Stomach (tissue), 9 donors: ENCODE measurements around the gene RNASE7. TPM values are rescaled to one million over a fixed set of nuclear protein-coding genes. Genes with fewer than 3 reads are reported as not detected.

Experiments
- DNase-seq, 2 donors: peaks; one replicate each; pipeline versions ENCODE4 v3.0.0 to v3.0.0-alpha.2; 2013 to 2019
- H3K27ac ChIP-seq, 5 donors: fragments of 200-600 bp in 4 of 5; sonication (generic) in 4 of 5; one replicate each; pipeline ENCODE4 v1.5.1; 2013 to 2019; ENCODE audit warnings: mild to moderate bottlenecking in 1 of 5, moderate library complexity in 1 of 5
- H3K27me3 ChIP-seq, 3 donors: fragments of 200-600 bp; sonication (generic); one replicate each; pipeline ENCODE4 v1.5.1; 2017 to 2019; ENCODE audit warnings: mixed run types in 1 of 3
- H3K36me3 ChIP-seq, 4 donors: fragments of 200-600 bp; sonication (generic); 1 replicate in 3 of 4; 2 replicates in 1 of 4; pipeline ENCODE4 v1.5.1; 2016 to 2019
- H3K4me1 ChIP-seq, 4 donors: fragments of 200-600 bp; sonication (generic); one replicate each; pipeline ENCODE4 v1.5.1; 2016 to 2019
- H3K4me3 ChIP-seq, 4 donors: fragments of 200-600 bp; sonication (generic) in 3 of 4; one replicate each; pipeline ENCODE4 v1.5.1; 2016 to 2019; ENCODE audit warnings: mild to moderate bottlenecking in 1 of 4
- H3K9me3 ChIP-seq, 4 donors: fragments of 200-600 bp; sonication (generic); one replicate each; pipeline ENCODE4 v1.5.1; 2016 to 2019
- CTCF ChIP-seq, 7 experiments: fragments of 450-650 bp in 4 of 7; fragments of 200-600 bp in 3 of 7; sonication (generic) in 3 of 7; IDR thresholded peaks; one replicate each; pipeline ENCODE4 v1.5.1; 2016 to 2019; ENCODE audit warnings: antibody characterized with exemption in 7 of 7, control low read depth in 2 of 7, mild to moderate bottlenecking in 1 of 7
- EP300 ChIP-seq: sonication (generic); formaldehyde crosslinking; IDR thresholded peaks from one replicate; pipeline ENCODE4 v1.6.1; 2017; ENCODE audit warnings: antibody characterized with exemption
- POLR2A ChIP-seq, 4 donors: fragments of 450-650 bp; IDR thresholded peaks; one replicate each; pipeline ENCODE4 v1.6.1; 2016; ENCODE audit warnings: antibody characterized with exemption in 4 of 4, control low read depth in 2 of 4, mild to moderate bottlenecking in 1 of 4, moderate library complexity in 1 of 4
- POLR2AphosphoS5 ChIP-seq, 3 donors: sonication (generic); formaldehyde crosslinking; IDR thresholded peaks; one replicate each; pipeline ENCODE4 v1.6.1; 2016; ENCODE audit warnings: antibody characterized with exemption in 3 of 3
- WGBS, 5 donors: extraction: QIAGEN DNeasy Blood & Tissue Kit in 3 of 5; methylation state at CpG; one replicate each; pipeline versions ENCODE4 v1.1.5 to v1.1.7; 2013 to 2018; 5-methylcytosine and 5-hydroxymethylcytosine counted together
- intact Hi-C: fragments of 100-400 bp; cut with DNase I; formaldehyde crosslinking; loops from one replicate; pipeline ENCODE4 v1.15.1; 2023; ENCODE audit warnings: low total_unique reads
- polyA plus RNA-seq, 3 donors: library from polyadenylated mRNA; stranded (reverse); fragments of 200-250 nt; gene quantifications; one replicate each; pipeline ENCODE4 v1.2.3, GENCODE V29; 2013
- total RNA-seq, 5 donors: library from RNA; depleted of rRNA; stranded (reverse); fragments of >200 nt; gene quantifications; one replicate each; pipeline versions ENCODE4 v1.1.0 to v1.2.3, GENCODE V29; 2014 to 2016
- donor health status: healthy with polysubstance abuse.
- donor health status: Bipolar disorder and iron deficiency.
- donor health status: healthy.

RNASE7 gene
- total and polyA plus RNA-seq, 8 donors = 0.58 to 2.6 TPM; not detected in 6

GRCh38 chr14:21091821-21092272, 49.7 kb downstream of the RNASE7 start:
- no peaks in the 10 kb centered on the region for H3K27me3 ChIP-seq
- H3K36me3 ChIP-seq = peaks cover 14 to 59% (median 54%) of the 10 kb centered on the region in 4 donors
- peak overlapping the region in 2 of 5 donors; percentile 34 to 56 for H3K27ac ChIP-seq

GRCh38 chr14:21092273-21093011, 50.3 kb downstream of the RNASE7 start:
- Histone ChIP-seq H3K4me3 (peak overlapping the region in 1 of 4 donors; percentile 13), H3K9me3 (no peaks in the 10 kb centered on the region), H3K36me3 (peaks cover 14 to 55% (median 51%) of the 10 kb centered on the region in 4 donors), H3K27me3 (no peaks in the 10 kb centered on the region), H3K4me1 (peaks cover 5 to 63% (median 28%) of the 10 kb centered on the region in 4 donors), H3K27ac (peak overlapping the region in 2 of 5 donors; percentile 34 to 56)
- DNase-seq = peak; percentile 90 to 94
- WGBS, 5 donors = 46 to 63% (median 47%) methylated on average over 29 to 59 of the region's 59 CpGs
- intact Hi-C loops = no loop called here
- no peak for TF ChIP-seq POLR2A (IDR thresholded peaks at IDR 0.05)
- no peak for TF ChIP-seq EP300
- peak; percentile 26 to 80 (median 37) for TF ChIP-seq POLR2AphosphoS5 (IDR thresholded peaks at IDR 0.05)
- peak in 6 of 7 experiments; percentile 89 to 100 (median 100) for TF ChIP-seq CTCF (IDR thresholded peaks at IDR 0.05)

More at GRCh38 chr14:21091821-21092272, 49.7 kb downstream of the RNASE7 start:
- intact Hi-C loops = no loop called here
- Histone ChIP-seq H3K4me3 (peak overlapping the region in 1 of 4 donors; percentile 13), H3K4me1 (peaks cover 0 to 63% (median 25%) of the 10 kb centered on the region in 4 donors), H3K9me3 (no peaks in the 10 kb centered on the region)
- TF ChIP-seq POLR2AphosphoS5 (IDR thresholded peaks at IDR 0.05) (no peak), CTCF (IDR thresholded peaks at IDR 0.05) (no peak), POLR2A (IDR thresholded peaks at IDR 0.05) (no peak), EP300 (no peak)
- DNase-seq = no peak
- WGBS, 5 donors = 89 to 94% (median 91%) methylated on average over 28 to 42 of the region's 42 CpGs

- H3K9me3 ChIP-seq = no peaks in the 10 kb centered on the region
- intact Hi-C loops = no loop called here
- TF ChIP-seq POLR2A (IDR thresholded peaks at IDR 0.05) (no peak), EP300 (no peak)
- H3K27ac ChIP-seq = peak overlapping the region in 1 of 5 donors; percentile 34
- H3K36me3 ChIP-seq = peaks cover 14 to 55% (median 45%) of the 10 kb centered on the region in 4 donors
- DNase-seq = no peak
- H3K27me3 ChIP-seq = no peaks in the 10 kb centered on the region
- no peak overlapping the region for H3K4me3 ChIP-seq
- 83 to 88% (median 85%) methylated on average over 36 of the region's 36 CpGs for WGBS, 5 donors
- H3K4me1 ChIP-seq = peaks cover 9 to 62% (median 31%) of the 10 kb centered on the region in 4 donors
These were observed 50.9 kb downstream of the RNASE7 start for GRCh38 chr14:21093018-21093417.

Other genes starting within 250 kb of the RNASE7 start
- gene RNASE1, start 239.5 kb upstream of the RNASE7 start, total RNA-seq = 100 to 1,000 TPM in 4 of 5 donors, 10 to 100 TPM in 1; 51.6 to 604 (median 237) TPM
- gene RNASE1, start 239.5 kb upstream of the RNASE7 start, polyA plus RNA-seq = 100 to 1,000 TPM; 129 to 404 (median 237) TPM
- 1 to 10 TPM in 2 of 5 donors, not detected in 3; 1.3 to 1.4 TPM for gene RNASE3, start 151.0 kb upstream of the RNASE7 start, total RNA-seq
- gene RNASE3, start 151.0 kb upstream of the RNASE7 start, polyA plus RNA-seq = not detected
- gene RNASE2, start 86.9 kb upstream of the RNASE7 start, total RNA-seq = not detected
- gene RNASE2, start 86.9 kb upstream of the RNASE7 start, polyA plus RNA-seq = 1 to 10 TPM in 2 of 3 donors, under 1 TPM in 1; 1.00 to 1.3 (median 1.2) TPM
- 100 to 1,000 TPM in 3 of 5 donors, 10 to 100 TPM in 2; 61.5 to 304 (median 107) TPM for gene METTL17, start 52.4 kb upstream of the RNASE7 start, total RNA-seq
- gene METTL17, start 52.4 kb upstream of the RNASE7 start, polyA plus RNA-seq = 10 to 100 TPM; 31.8 to 97.5 (median 38.0) TPM
- not detected for gene SLC39A2, start 43.1 kb upstream of the RNASE7 start, total RNA-seq
- gene SLC39A2, start 43.1 kb upstream of the RNASE7 start, polyA plus RNA-seq = 1 to 10 TPM in 1 of 3 donors, not detected in 2; 3.8 TPM
- 100 to 1,000 TPM in 3 of 5 donors, 10 to 100 TPM in 2; 61.3 to 418 (median 115) TPM for gene NDRG2, start 17.3 kb upstream of the RNASE7 start, total RNA-seq
- 100 to 1,000 TPM in 1 of 3 donors, 10 to 100 TPM in 2; 92.1 to 194 (median 99.1) TPM for gene NDRG2, start 17.3 kb upstream of the RNASE7 start, polyA plus RNA-seq
- gene TPPP2, start 12.1 kb upstream of the RNASE7 start, total RNA-seq = not detected
- gene TPPP2, start 12.1 kb upstream of the RNASE7 start, polyA plus RNA-seq = under 1 TPM in 1 of 3 donors, not detected in 2; 0.62 TPM
- gene RNASE13, start 7.6 kb upstream of the RNASE7 start, total RNA-seq = under 1 TPM in 1 of 5 donors, not detected in 4; 0.18 TPM
- not detected for gene RNASE13, start 7.6 kb upstream of the RNASE7 start, polyA plus RNA-seq
- gene RNASE8, start 15.5 kb downstream of the RNASE7 start, total RNA-seq = not detected
- gene RNASE8, start 15.5 kb downstream of the RNASE7 start, polyA plus RNA-seq = not detected
- gene ARHGEF40, start 27.9 kb downstream of the RNASE7 start, total RNA-seq = 100 to 1,000 TPM in 1 of 5 donors, 10 to 100 TPM in 4; 31.9 to 171 (median 36.7) TPM
- 10 to 100 TPM; 11.0 to 18.9 (median 18.5) TPM for gene ARHGEF40, start 27.9 kb downstream of the RNASE7 start, polyA plus RNA-seq
- 100 to 1,000 TPM in 1 of 5 donors, 10 to 100 TPM in 4; 11.4 to 240 (median 27.8) TPM for gene ZNF219, start 56.3 kb downstream of the RNASE7 start, total RNA-seq
- 10 to 100 TPM; 15.4 to 28.4 (median 22.6) TPM for gene ZNF219, start 56.3 kb downstream of the RNASE7 start, polyA plus RNA-seq
- gene TMEM253, start 58.7 kb downstream of the RNASE7 start, total RNA-seq = 1 to 10 TPM in 2 of 5 donors, under 1 TPM in 1, not detected in 2; 0.43 to 8.1 (median 1.1) TPM
- gene TMEM253, start 58.7 kb downstream of the RNASE7 start, polyA plus RNA-seq = 1 to 10 TPM in 2 of 3 donors, under 1 TPM in 1; 0.56 to 1.7 (median 1.1) TPM
- gene OR5AU1, start 113.7 kb downstream of the RNASE7 start, total RNA-seq = under 1 TPM in 1 of 5 donors, not detected in 4; under 0.01 TPM
- gene OR5AU1, start 113.7 kb downstream of the RNASE7 start, polyA plus RNA-seq = not detected
- gene HNRNPC, start 227.1 kb downstream of the RNASE7 start, total RNA-seq = 100 to 1,000 TPM; 110 to 503 (median 282) TPM
- 100 to 1,000 TPM; 396 to 516 (median 409) TPM for gene HNRNPC, start 227.1 kb downstream of the RNASE7 start, polyA plus RNA-seq
- under 1 TPM in 2 of 5 donors, not detected in 3; 0.29 to 0.58 TPM for gene RPGRIP1, start 237.7 kb downstream of the RNASE7 start, total RNA-seq
- under 1 TPM in 2 of 3 donors, not detected in 1; 0.19 to 0.28 TPM for gene RPGRIP1, start 237.7 kb downstream of the RNASE7 start, polyA plus RNA-seq